Kidney (tissue), 14 donors: ENCODE measurements around the gene SCAI. TPM values are rescaled to one million over a fixed set of nuclear protein-coding genes. Genes with fewer than 3 reads are reported as not detected.
"Not testable (repeated sequence)": the region's sequence is repeated elsewhere in the genome, so short reads cannot be mapped to it uniquely, and the experiment has no call there.

Source experiments
- DNase-seq, 5 donors: peaks; one replicate each; pipeline ENCODE4 v3.0.0-alpha.2; 2013 to 2020
- FAIRE-seq: peaks from 2 replicates; lab custom pipeline; 2012; peaks lifted over from hg19 to GRCh38; lab: Jason Lieb, UNC
- H3K27ac ChIP-seq, 2 donors: one replicate each; pipeline ENCODE4 v1.7.0; 2013; ENCODE audit warnings: low read depth in 2 of 2, low read length in 2 of 2, inconsistent platforms in 1 of 2
- H3K27me3 ChIP-seq: one replicate; pipeline ENCODE4 v1.7.1; 2013; ENCODE audit warnings: low read length, inconsistent platforms; ENCODE audit not compliant: control insufficient read depth, insufficient read depth
- H3K36me3 ChIP-seq, 3 donors: one replicate each; pipeline versions ENCODE4 v1.7.0 to v1.7.1; 2013; ENCODE audit warnings: low read length in 3 of 3, control low read depth in 1 of 3, inconsistent platforms in 1 of 3; ENCODE audit not compliant: insufficient read depth in 3 of 3, control insufficient read depth in 2 of 3
- H3K4me1 ChIP-seq, 3 donors: one replicate each; pipeline versions ENCODE4 v1.7.0 to v1.7.1; 2013; ENCODE audit warnings: low read length in 3 of 3, inconsistent platforms in 1 of 3, low read depth in 1 of 3; ENCODE audit not compliant: control insufficient read depth in 2 of 3, insufficient read depth in 2 of 3
- H3K4me3 ChIP-seq, 3 donors: one replicate each; pipeline versions ENCODE4 v1.7.0 to v1.8.1; 2013; ENCODE audit warnings: low read length in 3 of 3, control low read depth in 1 of 3, inconsistent platforms in 1 of 3
- H3K9ac ChIP-seq, 3 donors: one replicate each; pipeline versions ENCODE4 v1.7.0 to v1.7.1; 2013; ENCODE audit warnings: low read length in 3 of 3, control low read depth in 1 of 3, inconsistent platforms in 1 of 3
- H3K9me3 ChIP-seq, 3 donors: one replicate each; pipeline versions ENCODE4 v1.7.0 to v1.7.1; 2013; ENCODE audit warnings: low read length in 3 of 3, control low read depth in 1 of 3, inconsistent platforms in 1 of 3; ENCODE audit not compliant: control insufficient read depth in 2 of 3, insufficient read depth in 1 of 3
- intact Hi-C: fragments of 100-400 bp; cut with DNase I; formaldehyde crosslinking; loops from one replicate; pipeline ENCODE4 v1.11.1; 2022
- polyA plus RNA-seq: library from polyadenylated mRNA; stranded (reverse); fragments of 350-450 nt; fragmentation: Illumina TruSeq; extraction: RNeasy Lipid Tissue Mini Kit (QIAGEN cat#74804); gene quantifications from one replicate; pipeline ENCODE4 v1.2.3, GENCODE V29; 2014; ENCODE audit warnings: low read depth, low replicate concordance; ENCODE audit not compliant: insufficient read depth
- total RNA-seq: library from RNA; stranded (reverse); fragmentation: NEBNext Ultra II Directional; extraction: Animal tissue kit (Norgen Biotek cat#: 25700); gene quantifications from one replicate; pipeline ENCODE4 v1.2.1, GENCODE V29; 2021
- TF ChIP-seq, protein P1 (sequence below): IDR thresholded peaks from 3 replicates; pipeline ENCODE4 v1.5.1; 2012; ENCODE audit warnings: mild to moderate bottlenecking, moderate library complexity, borderline replicate concordance; ENCODE audit not compliant: insufficient read depth; ENCODE audit errors: extremely low read depth
- donor health status: control.
- donor health status: control.
- donor health status: control.
- donor health status: control.
- donor health status: control.
- donor health status: DM: yes; HTN: yes; CAD: no.
- donor health status: Normal renal cell carcinoma (clear cell type).

Gene SCAI
- total and polyA plus RNA-seq, 2 donors from 2014 or later: 1.4 to 6.9 TPM

DNA sequence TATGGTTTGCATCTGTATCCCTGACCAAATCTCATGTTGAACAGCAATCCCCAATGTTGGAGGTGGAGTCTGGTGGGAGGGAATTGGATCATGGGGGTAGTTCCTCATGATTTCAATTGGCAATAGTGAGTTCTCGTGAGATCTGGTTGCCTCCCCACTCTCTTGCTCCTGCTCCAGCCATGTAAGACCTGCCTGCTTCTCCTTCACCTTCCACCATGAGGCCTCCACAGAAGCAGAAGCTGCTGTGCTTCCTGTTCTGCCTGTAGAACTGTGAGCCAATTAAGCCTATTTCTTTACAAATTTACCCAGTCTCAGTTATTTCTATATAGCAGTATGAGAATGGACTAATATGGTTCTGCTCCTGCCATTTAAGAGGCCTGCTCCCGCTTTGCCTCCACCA lies 32.9 kb downstream of the SCAI start:
- Histone ChIP-seq H3K27me3 (no peaks in the 10 kb centered on the region), H3K9me3 (peaks cover 0 to 3% (median 0%) of the 10 kb centered on the region in 3 donors), H3K36me3 (no peaks in the 10 kb centered on the region), H3K4me3 (no peak overlapping the region), H3K27ac (no peak overlapping the region), H3K4me1 (no peaks in the 10 kb centered on the region), H3K9ac (no peak overlapping the region)
- intact Hi-C loops: no loop called here
- no peak for FAIRE-seq
- no peak for DNase-seq
- TF ChIP-seq, protein P1, sequence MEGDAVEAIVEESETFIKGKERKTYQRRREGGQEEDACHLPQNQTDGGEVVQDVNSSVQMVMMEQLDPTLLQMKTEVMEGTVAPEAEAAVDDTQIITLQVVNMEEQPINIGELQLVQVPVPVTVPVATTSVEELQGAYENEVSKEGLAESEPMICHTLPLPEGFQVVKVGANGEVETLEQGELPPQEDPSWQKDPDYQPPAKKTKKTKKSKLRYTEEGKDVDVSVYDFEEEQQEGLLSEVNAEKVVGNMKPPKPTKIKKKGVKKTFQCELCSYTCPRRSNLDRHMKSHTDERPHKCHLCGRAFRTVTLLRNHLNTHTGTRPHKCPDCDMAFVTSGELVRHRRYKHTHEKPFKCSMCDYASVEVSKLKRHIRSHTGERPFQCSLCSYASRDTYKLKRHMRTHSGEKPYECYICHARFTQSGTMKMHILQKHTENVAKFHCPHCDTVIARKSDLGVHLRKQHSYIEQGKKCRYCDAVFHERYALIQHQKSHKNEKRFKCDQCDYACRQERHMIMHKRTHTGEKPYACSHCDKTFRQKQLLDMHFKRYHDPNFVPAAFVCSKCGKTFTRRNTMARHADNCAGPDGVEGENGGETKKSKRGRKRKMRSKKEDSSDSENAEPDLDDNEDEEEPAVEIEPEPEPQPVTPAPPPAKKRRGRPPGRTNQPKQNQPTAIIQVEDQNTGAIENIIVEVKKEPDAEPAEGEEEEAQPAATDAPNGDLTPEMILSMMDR: no peak

- H3K9ac ChIP-seq, H3K27ac ChIP-seq, FAIRE-seq, H3K4me1 ChIP-seq, DNase-seq, H3K9me3 ChIP-seq, H3K27me3 ChIP-seq, intact Hi-C loops, H3K36me3 ChIP-seq, H3K4me3 ChIP-seq: not testable (repeated sequence)
Measured at GRCh38 chr9:125108541-125108940, 34.8 kb downstream of the SCAI start.

DNA sequence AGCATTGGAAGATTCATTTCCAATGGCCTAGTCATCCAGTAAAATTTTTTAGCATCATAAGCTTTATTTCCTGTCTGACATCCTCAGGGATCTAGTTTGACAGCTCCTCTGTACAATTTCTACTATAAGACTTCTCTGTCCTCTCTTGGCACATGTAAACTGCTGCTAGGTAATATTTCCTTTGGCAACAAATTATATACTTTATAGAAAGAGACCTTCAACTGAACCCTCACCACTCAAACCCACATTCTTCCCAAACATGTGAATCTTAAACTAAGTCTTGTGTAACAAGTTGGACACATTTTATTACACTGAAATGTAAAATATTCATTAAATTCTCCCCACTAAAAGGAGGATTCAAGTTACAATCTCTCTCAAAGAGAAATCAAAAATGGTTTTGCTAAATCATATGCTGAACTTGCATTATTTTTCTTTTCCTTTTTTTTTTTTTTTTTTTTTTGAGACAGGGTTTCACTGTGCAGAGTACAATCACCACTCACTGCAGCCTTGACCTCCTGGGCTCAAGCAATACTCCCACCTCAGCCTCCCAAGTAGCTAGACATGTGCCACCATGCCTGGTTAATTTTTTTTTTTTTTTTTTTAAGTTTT lies 36.9 kb downstream of the SCAI start:
- Histone ChIP-seq H3K27me3 (no peaks in the 10 kb centered on the region), H3K27ac (no peak overlapping the region), H3K9me3 (no peaks in the 10 kb centered on the region), H3K4me1 (no peaks in the 10 kb centered on the region), H3K9ac (no peak overlapping the region), H3K36me3 (no peaks in the 10 kb centered on the region), H3K4me3 (no peak overlapping the region)
- DNase-seq: peak in 1 of 5 donors; percentile 18
- no peak for FAIRE-seq
- TF ChIP-seq, protein P1: no peak
- intact Hi-C loops: no loop called here

DNA sequence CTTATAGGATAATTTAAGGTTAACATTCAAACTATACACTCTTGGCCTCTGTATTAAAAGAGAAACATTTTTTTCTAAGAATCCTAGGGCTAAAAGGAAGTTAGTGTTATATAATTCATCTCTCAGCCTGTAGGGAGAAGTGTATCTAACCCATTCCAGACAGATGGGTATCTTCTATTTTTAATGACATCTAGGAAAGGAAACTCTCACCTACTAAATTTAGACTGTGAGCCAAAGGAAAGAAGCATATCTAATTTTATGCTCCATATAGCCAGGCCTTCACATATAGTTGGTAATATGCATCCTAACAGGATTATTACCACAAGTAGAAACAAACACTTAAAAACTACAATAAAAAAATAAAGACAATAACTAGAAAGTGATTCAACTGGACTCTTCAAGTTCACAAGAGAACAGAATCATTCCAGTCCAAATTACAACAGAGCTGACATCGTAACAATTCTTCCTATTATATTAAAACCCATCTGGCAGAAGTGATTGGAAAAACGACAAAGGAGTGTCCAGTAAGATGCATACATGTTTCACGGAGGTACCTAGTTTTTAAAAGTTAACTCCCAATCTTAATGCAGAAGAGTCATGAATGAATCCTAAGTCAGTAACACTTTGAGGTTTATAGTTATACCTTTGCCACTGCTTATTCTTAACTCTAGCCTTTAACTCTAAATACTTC lies 39.4 kb downstream of the SCAI start:
- H3K36me3 ChIP-seq: no peaks in the 10 kb centered on the region
- no peak overlapping the region for H3K27ac ChIP-seq
- intact Hi-C loops: no loop called here
- H3K27me3 ChIP-seq: no peaks in the 10 kb centered on the region
- no peak for DNase-seq
- H3K4me3 ChIP-seq: no peak overlapping the region
- no peaks in the 10 kb centered on the region for H3K9me3 ChIP-seq
- no peak for FAIRE-seq
- TF ChIP-seq, protein P1: no peak
- no peaks in the 10 kb centered on the region for H3K4me1 ChIP-seq
- H3K9ac ChIP-seq: no peak overlapping the region
